Peyer's patch (tissue), 4 donors: ENCODE measurements around the gene TSPO.
A peak's percentile ranks its signal among the peaks of the same experiment; 100 is the strongest.

Experiments
- POLR2A ChIP-seq, 2 donors: fragments of 450-650 bp; IDR thresholded peaks; one replicate each; pipeline ENCODE4 v1.5.1; 2017; ENCODE audit warnings: antibody characterized with exemption in 2 of 2, mild to moderate bottlenecking in 2 of 2, moderate library complexity in 2 of 2
- TF ChIP-seq, protein P1 (sequence below), 6 experiments: fragments of 450-650 bp in 4 of 6; fragments of 200-600 bp in 2 of 6; sonication (generic) in 1 of 6; IDR thresholded peaks; one replicate each; pipeline ENCODE4 v1.5.1; 2017 to 2019; ENCODE audit warnings: antibody characterized with exemption in 6 of 6, mild to moderate bottlenecking in 3 of 6, moderate library complexity in 1 of 6

DNA sequence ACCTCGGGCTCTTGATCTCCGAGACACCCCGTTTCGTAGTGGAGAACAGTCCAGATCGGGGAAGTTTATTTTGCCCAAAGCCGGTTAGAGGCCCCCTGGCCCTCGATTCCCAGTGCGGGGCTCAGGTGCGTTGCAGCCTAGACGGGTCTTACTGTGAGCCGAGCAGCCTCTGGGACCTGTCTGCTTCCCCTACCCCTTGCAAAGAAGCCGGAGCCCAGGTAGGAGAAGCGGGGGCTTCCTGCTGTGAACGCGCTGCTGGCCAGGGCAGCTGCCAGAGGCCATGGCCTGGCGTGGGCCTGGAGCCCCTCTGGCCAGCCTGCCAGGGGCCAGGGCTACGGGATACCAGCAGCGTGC is 621 bp downstream of the TSPO start:
- TF ChIP-seq, protein P1, sequence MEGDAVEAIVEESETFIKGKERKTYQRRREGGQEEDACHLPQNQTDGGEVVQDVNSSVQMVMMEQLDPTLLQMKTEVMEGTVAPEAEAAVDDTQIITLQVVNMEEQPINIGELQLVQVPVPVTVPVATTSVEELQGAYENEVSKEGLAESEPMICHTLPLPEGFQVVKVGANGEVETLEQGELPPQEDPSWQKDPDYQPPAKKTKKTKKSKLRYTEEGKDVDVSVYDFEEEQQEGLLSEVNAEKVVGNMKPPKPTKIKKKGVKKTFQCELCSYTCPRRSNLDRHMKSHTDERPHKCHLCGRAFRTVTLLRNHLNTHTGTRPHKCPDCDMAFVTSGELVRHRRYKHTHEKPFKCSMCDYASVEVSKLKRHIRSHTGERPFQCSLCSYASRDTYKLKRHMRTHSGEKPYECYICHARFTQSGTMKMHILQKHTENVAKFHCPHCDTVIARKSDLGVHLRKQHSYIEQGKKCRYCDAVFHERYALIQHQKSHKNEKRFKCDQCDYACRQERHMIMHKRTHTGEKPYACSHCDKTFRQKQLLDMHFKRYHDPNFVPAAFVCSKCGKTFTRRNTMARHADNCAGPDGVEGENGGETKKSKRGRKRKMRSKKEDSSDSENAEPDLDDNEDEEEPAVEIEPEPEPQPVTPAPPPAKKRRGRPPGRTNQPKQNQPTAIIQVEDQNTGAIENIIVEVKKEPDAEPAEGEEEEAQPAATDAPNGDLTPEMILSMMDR (IDR thresholded peaks at IDR 0.05): no peak
- TF ChIP-seq POLR2A (IDR thresholded peaks at IDR 0.05): peak in 1 of 2 donors; percentile 35
